Measurements from ENCODE around the gene TCF15. TPM values are rescaled to one million over a fixed set of nuclear protein-coding genes. Genes with fewer than 3 reads are reported as not detected.

TCF15 gene
- total and polyA plus RNA-seq, 2 of the 8 experiments (the other 6 are each of a cell fraction or from before 2014, with no cell fraction given) = 3.7 to 6.9 TPM

GRCh38 chr20:647479-648019 is 37.4 kb upstream of the TCF15 start:
- Histone ChIP-seq H2BK15ac (ENCODE audit: low read length) (no peak overlapping the region), H3K79me1 (ENCODE audit: low read depth, low read length) (no peaks in the 10 kb centered on the region), H2BK5ac (ENCODE audit: low read depth, low read length) (no peak overlapping the region), H3K4me1 (replicated peaks in 1 of 4; ENCODE audit: control insufficient read depth in 3 of 4, insufficient read depth in 4 of 4, low read length in 3 of 4) (peaks cover 0 to 12% (median 8%) of the 10 kb centered on the region in 4 experiments; a peak in 5 of 7 replicates), H3K14ac (ENCODE audit: insufficient read length) (no peak overlapping the region), H3K4me2 (ENCODE audit: insufficient read depth in 1 of 2, low read depth in 2 of 2, low read length in 2 of 2) (no peak overlapping the region), H3K36me3 (ENCODE audit: control insufficient read depth in 2 of 4, insufficient read depth in 4 of 4, low read length in 3 of 4) (peaks cover 7 to 16% (median 15%) of the 10 kb centered on the region in 4 experiments; a peak in 7 of 8 replicates), H3K9ac (replicated peaks in 1 of 4; ENCODE audit: extremely low read depth in 1 of 4, low read depth in 3 of 4, low read length in 3 of 4) (no peak overlapping the region), H4K8ac (ENCODE audit: extremely low read depth, insufficient read depth, low read length) (no peak overlapping the region), H3K9me3 (ENCODE audit: insufficient read depth in 2 of 2, low read depth in 1 of 2, low read length in 1 of 2) (no peaks in the 10 kb centered on the region), H3K23ac (ENCODE audit: insufficient read length) (no peak overlapping the region), H3K79me2 (ENCODE audit: control insufficient read depth in 1 of 2, insufficient read depth in 2 of 2, low read length in 2 of 2) (no peaks in the 10 kb centered on the region), H2AK5ac (ENCODE audit: low read depth, low read length) (no peak overlapping the region), H3K18ac (ENCODE audit: extremely low read depth, low read length) (no peak overlapping the region), H2BK12ac (ENCODE audit: low read depth, low read length) (no peak overlapping the region), H3K23me2 (ENCODE audit: low read depth, low read length) (peaks cover 3% of the 10 kb centered on the region; the same call in 1 of the 2 replicates), H3K56ac (replicated peaks; ENCODE audit: insufficient read length, low read depth, low read length) (no peak overlapping the region), H4K20me1 (replicated peaks in 1 of 2; ENCODE audit: control insufficient read depth in 1 of 2, insufficient read depth in 2 of 2, low read length in 2 of 2) (peaks cover 0 to 4% of the 10 kb centered on the region in 2 experiments), H4K91ac (replicated peaks; ENCODE audit: insufficient read length, low read length) (no peak overlapping the region), H2AFZ (ENCODE audit: low read length) (no peak overlapping the region), H2BK120ac (replicated peaks; ENCODE audit: low read depth, low read length) (no peak overlapping the region), H3K27me3 (replicated peaks in 1 of 4; ENCODE audit: control insufficient read depth in 3 of 4, extremely low read depth in 1 of 4, insufficient read depth in 3 of 4, low read length in 3 of 4) (no peaks in the 10 kb centered on the region), H3K27ac (ENCODE audit: low read depth, low read length) (no peak overlapping the region), H3K4ac (replicated peaks; ENCODE audit: insufficient read length, low read depth, low read length) (no peak overlapping the region), H3K4me3 (ENCODE audit: extremely low read depth in 1 of 4, insufficient read depth in 2 of 4, low read depth in 3 of 4, low read length in 4 of 4) (no peak overlapping the region), H4K5ac (ENCODE audit: insufficient read length, low read depth, low read length) (no peak overlapping the region), H2BK20ac (ENCODE audit: low read length) (no peak overlapping the region)
- no peak for FAIRE-seq
- DNase-seq (ENCODE audit: low read depth in 1 of 2, low spot score in 2 of 2) = no peak
- 77% methylated on average over 2 of the region's 2 CpGs; no CpG with 5 or more reads in 1 of the 2 experiments for WGBS, 2 experiments (ENCODE audit: extremely low coverage in 1 of 2, insufficient coverage in 1 of 2, insufficient read length in 1 of 2, insufficient replicate concordance in 2 of 2, low coverage in 1 of 2, low lambda C conversion rate in 2 of 2, missing lambda C conversion rate in 1 of 2)
- ChIA-PET CTCF (ENCODE audit: partially characterized antibody) (interaction anchor here (0.6 to 11.0 kb wide), 19 partner anchors 11 to 148 kb away, joined by 3 to 157 read pairs (median 3); no protein-coding TSS in a partner anchor), POLR2A (ENCODE audit: partially characterized antibody) (interaction anchor here (0.7 kb wide), 1 partner anchor 55 kb away, joined by 3 read pairs; no protein-coding TSS in a partner anchor)
- TF ChIP-seq CTCF (IDR thresholded peaks at IDR 0.05; ENCODE audit: control extremely low read depth in 1 of 3, insufficient read depth in 1 of 3, low read depth in 1 of 3, low read length in 3 of 3) = no peak
- TF ChIP-seq GABPA (IDR thresholded peaks at IDR 0.05; ENCODE audit: borderline replicate concordance, insufficient read depth, low read length) = no peak
- TF ChIP-seq SIRT6 (IDR thresholded peaks at IDR 0.05; ENCODE audit: low read length) = no peak
- TF ChIP-seq KDM4A (IDR thresholded peaks at IDR 0.05; ENCODE audit: low read depth, low read length, severe bottlenecking) = no peak
- TF ChIP-seq SUZ12 (IDR thresholded peaks at IDR 0.05; ENCODE audit: low read length) = no peak

All from H1 (cell line).